ENCODE data around the gene LRRC31.

LRRC31 gene

GRCh38 chr3:169822983-169823382, 46.8 kb downstream of the LRRC31 start:
- in situ Hi-C loops (cut with HindIII; ENCODE audit: low sequenced_read_pairs): no loop called here
- TF ChIP-seq CTCF (IDR thresholded peaks at IDR 0.05; ENCODE audit: low read depth, low read length, missing control alignments): no peak
- DNase-seq (ENCODE audit: low read depth): no peak
- H3K4me3 ChIP-seq (ENCODE audit: low read depth, low read length): no peak overlapping the region

- in situ Hi-C loops (cut with HindIII; ENCODE audit: low sequenced_read_pairs): no loop called here
- DNase-seq (ENCODE audit: low read depth): no peak
- H3K4me3 ChIP-seq (ENCODE audit: low read depth, low read length): no peak overlapping the region
- no peak for TF ChIP-seq CTCF (IDR thresholded peaks at IDR 0.05; ENCODE audit: low read depth, low read length, missing control alignments)
Measured at GRCh38 chr3:169822540-169822939, 47.2 kb downstream of the LRRC31 start.

GRCh38 chr3:169822091-169822490, 47.6 kb downstream of the LRRC31 start:
- TF ChIP-seq CTCF (IDR thresholded peaks at IDR 0.05; ENCODE audit: low read depth, low read length, missing control alignments): no peak
- no peak overlapping the region for H3K4me3 ChIP-seq (ENCODE audit: low read depth, low read length)
- in situ Hi-C loops (cut with HindIII; ENCODE audit: low sequenced_read_pairs): no loop called here
- DNase-seq (ENCODE audit: low read depth): no peak

DNA sequence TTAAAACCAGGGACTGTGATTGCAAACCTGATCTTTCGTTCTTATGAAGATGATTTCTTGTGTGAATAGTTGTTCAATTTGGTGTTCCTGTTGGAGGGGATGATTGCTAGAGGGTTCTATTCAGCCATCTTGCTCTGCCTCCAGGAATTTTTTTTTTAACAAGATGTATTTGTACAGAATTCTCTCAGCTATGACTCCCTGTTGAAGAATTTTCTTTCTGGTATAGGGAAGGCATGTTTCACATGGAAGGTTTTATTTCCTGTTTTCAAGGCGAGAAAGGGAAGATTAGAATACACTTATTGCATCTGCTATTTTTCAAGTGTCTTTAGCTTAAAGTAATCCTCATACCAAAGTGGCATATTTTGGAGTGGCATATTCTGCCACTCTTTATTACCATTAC, 51.4 kb downstream of the LRRC31 start:
- in situ Hi-C loops (cut with HindIII; ENCODE audit: low sequenced_read_pairs): no loop called here
- DNase-seq (ENCODE audit: low read depth): no peak
- TF ChIP-seq CTCF (IDR thresholded peaks at IDR 0.05; ENCODE audit: low read depth, low read length, missing control alignments): no peak
- H3K4me3 ChIP-seq (ENCODE audit: low read depth, low read length): no peak overlapping the region

DNA sequence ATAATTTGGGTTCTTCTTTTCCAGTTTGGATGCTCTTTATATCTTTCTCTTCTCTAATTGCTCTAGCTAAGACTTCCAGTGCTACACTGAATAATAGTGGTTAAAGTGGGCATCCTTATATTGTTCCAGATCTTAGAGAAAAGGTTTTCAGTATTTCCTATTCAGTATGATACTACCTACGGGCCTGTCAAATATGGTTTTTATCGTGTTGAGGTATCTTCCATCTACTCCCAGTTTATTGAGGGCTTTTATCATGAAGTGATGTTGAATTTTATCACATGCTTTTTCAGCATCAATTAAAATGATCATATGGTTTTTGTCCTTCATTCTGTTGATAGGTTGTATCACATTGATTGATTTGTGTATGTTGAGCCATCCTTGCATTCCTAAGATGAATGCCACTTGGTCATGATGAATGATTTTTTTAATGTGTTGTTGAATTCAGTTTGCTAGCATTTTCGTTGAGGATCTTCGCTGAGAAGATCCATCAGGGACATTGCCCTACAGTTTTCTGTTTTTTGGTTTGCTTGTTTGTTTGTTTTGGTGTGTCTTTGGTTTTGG, 54.1 kb downstream of the LRRC31 start:
- in situ Hi-C loops (cut with HindIII; ENCODE audit: low sequenced_read_pairs): no loop called here
- TF ChIP-seq CTCF (IDR thresholded peaks at IDR 0.05; ENCODE audit: low read depth, low read length, missing control alignments): no peak
- no peak overlapping the region for H3K4me3 ChIP-seq (ENCODE audit: low read depth, low read length)
- DNase-seq (ENCODE audit: low read depth): no peak

DNA sequence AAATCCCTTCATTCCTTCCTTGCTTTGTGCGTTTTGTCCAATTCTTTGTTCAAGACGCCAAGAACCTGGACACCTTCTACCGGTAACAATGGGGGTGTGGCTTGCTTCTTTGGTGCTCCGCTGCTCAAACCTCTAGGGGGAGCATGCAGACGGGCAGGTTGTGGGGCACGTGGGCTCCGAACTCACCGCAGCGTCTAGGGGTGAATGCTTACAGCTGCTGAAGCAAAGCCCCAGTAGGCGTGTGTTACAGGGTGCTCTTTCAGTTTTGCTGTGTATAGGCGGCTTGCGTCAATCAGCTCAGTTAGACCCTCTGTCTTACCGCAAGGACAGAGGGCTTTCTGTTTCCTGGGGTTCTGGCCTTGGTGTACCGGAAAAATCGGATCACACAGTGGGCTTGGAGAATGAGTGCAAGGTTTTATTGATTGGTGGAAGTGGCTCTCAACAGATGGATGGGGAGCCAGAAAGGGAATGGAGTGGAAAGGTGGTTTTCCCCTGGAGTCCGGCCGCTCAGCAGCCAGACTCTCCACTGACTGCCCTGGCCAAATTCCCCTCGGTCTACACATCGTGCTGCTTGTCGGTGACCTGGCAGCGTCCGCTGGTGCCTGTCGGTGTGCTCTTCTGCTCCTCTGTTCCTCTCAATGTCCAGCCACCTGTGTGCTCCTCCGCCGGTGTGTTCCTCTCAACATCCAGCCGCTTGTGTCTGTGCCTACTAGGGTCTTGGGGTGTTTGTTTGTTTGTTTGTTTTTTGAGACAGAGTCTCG, 55.8 kb downstream of the LRRC31 start:
- no peak for TF ChIP-seq CTCF (IDR thresholded peaks at IDR 0.05; ENCODE audit: low read depth, low read length, missing control alignments)
- DNase-seq (ENCODE audit: low read depth): no peak
- H3K4me3 ChIP-seq (ENCODE audit: low read depth, low read length): no peak overlapping the region
- in situ Hi-C loops (cut with HindIII; ENCODE audit: low sequenced_read_pairs): no loop called here
